ENCODE results near the gene RBM28.

The RBM28 gene

GRCh38 chr7:128262273-128263028, 81.3 kb downstream of the RBM28 start:
- Mint-ChIP-seq H3K4me1 (no peaks in the 10 kb centered on the region), H3K27ac (no peak overlapping the region), H3K4me3 (no peak overlapping the region), H3K27me3 (peaks cover 18% of the 10 kb centered on the region), H3K9me3 (no peaks in the 10 kb centered on the region), H3K36me3 (no peaks in the 10 kb centered on the region)
- DNase-seq (ENCODE audit: low spot score in 2 of 2) (no peak), ATAC-seq (ENCODE audit: low read depth) (no peak)

DNA sequence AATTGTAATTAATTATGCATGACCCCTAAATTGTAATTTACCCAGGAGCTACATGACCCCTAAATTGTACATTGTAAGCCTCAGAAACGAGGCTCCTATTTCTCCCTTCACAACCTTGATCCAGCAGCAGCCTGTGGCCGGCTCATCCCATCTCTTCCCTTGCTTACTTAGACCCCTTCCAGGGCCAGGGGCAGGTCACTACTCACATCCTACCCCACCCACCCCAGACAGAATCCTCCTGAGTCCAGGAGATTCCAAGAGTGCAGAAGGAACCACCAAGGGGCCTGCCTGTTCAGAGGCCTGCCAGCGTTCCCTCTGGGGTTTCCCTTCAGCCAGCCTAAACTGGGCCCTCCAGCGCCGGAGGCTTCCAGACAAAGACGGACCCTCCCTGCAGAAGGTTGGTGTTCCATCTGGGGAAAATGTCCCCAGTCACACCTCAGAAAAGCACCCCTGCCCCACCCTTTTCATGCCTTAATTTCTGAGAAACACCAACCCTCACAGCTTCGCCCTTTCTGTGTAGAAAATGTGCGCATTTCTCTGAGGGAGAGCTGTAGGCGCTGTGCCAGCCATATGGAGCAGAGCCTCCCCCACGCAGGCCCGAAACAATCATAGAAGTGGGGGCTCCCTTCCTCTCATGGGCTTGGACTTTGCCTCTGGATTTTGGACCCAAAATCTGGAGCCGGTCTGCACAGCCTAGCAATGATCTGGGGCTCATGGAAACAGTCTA, 83.5 kb downstream of the RBM28 start:
- DNase-seq (ENCODE audit: low spot score in 2 of 2) (no peak), ATAC-seq (ENCODE audit: low read depth) (no peak)
- no peaks in the 10 kb centered on the region for H3K36me3 Mint-ChIP-seq
- no peaks in the 10 kb centered on the region for H3K9me3 Mint-ChIP-seq
- no peak overlapping the region for H3K27ac Mint-ChIP-seq
- H3K27me3 Mint-ChIP-seq, result peaks cover 14% of the 10 kb centered on the region
- H3K4me3 Mint-ChIP-seq, result no peak overlapping the region
- no peaks in the 10 kb centered on the region for H3K4me1 Mint-ChIP-seq

- Mint-ChIP-seq H3K27ac (no peak overlapping the region), H3K36me3 (no peaks in the 10 kb centered on the region), H3K9me3 (no peaks in the 10 kb centered on the region), H3K27me3 (peaks cover 14% of the 10 kb centered on the region), H3K4me3 (no peak overlapping the region), H3K4me1 (no peaks in the 10 kb centered on the region)
- ATAC-seq (ENCODE audit: low read depth), result no peak
- DNase-seq (ENCODE audit: low spot score in 2 of 2), result no peak
Measured at GRCh38 chr7:128259131-128260061, 84.3 kb downstream of the RBM28 start.

DNA sequence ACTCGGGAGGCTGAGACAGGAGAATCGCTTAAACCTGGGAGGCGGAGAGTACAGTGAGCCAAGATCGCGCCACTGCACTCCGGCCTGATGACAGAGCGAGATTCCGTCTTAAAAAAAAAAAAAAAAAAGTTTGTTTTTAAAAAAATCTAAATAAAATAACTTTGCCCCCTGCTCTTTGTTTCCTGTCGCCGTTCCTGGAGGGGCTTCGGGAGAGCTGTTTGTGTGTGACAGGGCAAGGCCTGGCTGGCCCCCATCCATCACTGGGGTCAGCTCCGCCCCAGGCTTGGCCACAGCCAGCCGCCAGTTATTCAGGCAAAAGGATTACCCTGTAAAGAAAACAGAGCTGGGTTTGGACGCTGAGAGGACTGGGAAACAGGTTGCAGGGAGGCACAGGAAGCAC, 86.2 kb downstream of the RBM28 start:
- Mint-ChIP-seq H3K27me3 (peaks cover 17% of the 10 kb centered on the region), H3K4me3 (no peak overlapping the region), H3K9me3 (no peaks in the 10 kb centered on the region), H3K36me3 (no peaks in the 10 kb centered on the region), H3K4me1 (no peaks in the 10 kb centered on the region), H3K27ac (no peak overlapping the region)
- DNase-seq (ENCODE audit: low spot score in 2 of 2) (no peak), ATAC-seq (ENCODE audit: low read depth) (no peak)

DNA sequence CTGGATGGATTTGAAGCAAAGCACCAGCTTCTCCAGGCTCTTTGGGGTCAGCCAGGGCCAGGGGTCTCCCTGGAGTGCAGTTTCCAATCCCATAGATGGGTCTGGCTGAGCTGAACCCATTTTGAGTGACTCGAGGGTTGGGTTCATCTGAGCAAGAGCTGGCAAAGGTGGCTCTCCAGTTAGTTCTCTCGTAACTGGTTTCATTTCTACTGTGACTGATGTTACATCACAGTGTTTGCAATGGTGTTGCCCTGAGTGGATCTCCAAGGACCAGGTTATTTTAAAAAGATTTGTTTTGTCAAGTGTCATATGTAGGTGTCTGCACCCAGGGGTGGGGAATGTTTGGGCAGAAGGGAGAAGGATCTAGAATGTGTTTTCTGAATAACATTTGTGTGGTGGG, 88.4 kb downstream of the RBM28 start:
- H3K36me3 Mint-ChIP-seq, result no peaks in the 10 kb centered on the region
- no peaks in the 10 kb centered on the region for H3K4me1 Mint-ChIP-seq
- no peak overlapping the region for H3K27ac Mint-ChIP-seq
- no peaks in the 10 kb centered on the region for H3K9me3 Mint-ChIP-seq
- H3K27me3 Mint-ChIP-seq, result peaks cover 19% of the 10 kb centered on the region
- H3K4me3 Mint-ChIP-seq, result no peak overlapping the region
- ATAC-seq (ENCODE audit: low read depth) (no peak), DNase-seq (ENCODE audit: low spot score in 2 of 2) (no peak)

GRCh38 chr7:128254470-128254869, 89.2 kb downstream of the RBM28 start:
- Mint-ChIP-seq H3K36me3 (no peaks in the 10 kb centered on the region), H3K27ac (no peak overlapping the region), H3K4me1 (no peaks in the 10 kb centered on the region), H3K4me3 (no peak overlapping the region), H3K27me3 (peaks cover 19% of the 10 kb centered on the region), H3K9me3 (no peaks in the 10 kb centered on the region)
- no peak for ATAC-seq (ENCODE audit: low read depth)
- DNase-seq (ENCODE audit: low spot score in 2 of 2), result no peak

DNA sequence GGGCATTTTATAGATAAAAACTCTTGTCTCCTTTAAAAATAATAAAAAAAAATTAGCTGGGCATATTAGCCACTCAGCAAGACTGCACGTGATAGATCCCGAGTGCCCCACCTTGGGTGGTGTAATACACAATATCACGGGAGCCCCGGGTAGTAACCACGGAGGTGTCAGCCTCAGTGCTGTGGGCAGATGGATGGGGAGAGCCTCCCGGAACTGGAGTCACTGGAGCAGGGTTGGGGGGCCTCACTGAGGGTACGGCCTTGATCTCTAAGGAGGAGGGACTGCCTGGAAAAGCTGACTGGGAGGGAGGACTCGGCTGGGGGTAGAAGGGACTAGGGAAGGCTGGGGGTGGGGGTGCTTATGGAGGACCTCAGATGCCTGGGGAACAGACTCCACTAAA, 90.0 kb downstream of the RBM28 start:
- no peak overlapping the region for H3K4me3 Mint-ChIP-seq
- no peak for ATAC-seq (ENCODE audit: low read depth)
- peaks cover 17% of the 10 kb centered on the region for H3K27me3 Mint-ChIP-seq
- DNase-seq (ENCODE audit: low spot score in 2 of 2), result no peak
- H3K4me1 Mint-ChIP-seq, result no peaks in the 10 kb centered on the region
- no peaks in the 10 kb centered on the region for H3K36me3 Mint-ChIP-seq
- no peaks in the 10 kb centered on the region for H3K9me3 Mint-ChIP-seq
- H3K27ac Mint-ChIP-seq, result no peak overlapping the region

DNA sequence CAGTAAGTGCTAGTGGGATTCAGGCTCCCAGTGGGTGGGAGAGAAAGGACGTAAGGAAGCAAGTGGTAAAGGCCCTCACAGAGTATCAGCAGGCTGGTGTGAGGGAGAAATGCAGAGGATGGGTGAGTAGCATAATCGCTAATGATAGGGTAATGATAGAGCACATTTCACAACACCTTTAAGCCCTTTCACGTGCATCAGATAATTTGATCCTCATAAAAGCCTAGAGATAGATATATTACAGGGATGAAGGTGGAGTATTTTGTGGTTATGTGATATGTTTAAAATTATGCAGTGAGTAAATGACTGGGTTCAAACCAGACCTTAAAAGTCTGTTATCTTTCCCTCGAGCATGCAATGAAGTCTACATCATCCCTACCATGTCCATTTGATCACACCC, 92.4 kb downstream of the RBM28 start:
- Mint-ChIP-seq H3K36me3 (no peaks in the 10 kb centered on the region), H3K4me3 (no peak overlapping the region), H3K27ac (no peak overlapping the region), H3K9me3 (no peaks in the 10 kb centered on the region), H3K27me3 (peaks cover 15% of the 10 kb centered on the region), H3K4me1 (no peaks in the 10 kb centered on the region)
- ATAC-seq (ENCODE audit: low read depth) (no peak), DNase-seq (ENCODE audit: low spot score in 2 of 2) (no peak)

Data from memory B cell (primary cell).